K562 (cell line): ENCODE results near the gene NRCAM.

Source experiments
- EHMT2 ChIP-seq: fragments of 450-650 bp; IDR thresholded peaks from 2 replicates; pipeline ENCODE4 v1.6.1; 2018; ENCODE audit warnings: antibody characterized with exemption
- FOXP1 ChIP-seq: sonication (generic); formaldehyde crosslinking; IDR thresholded peaks from 2 replicates; pipeline ENCODE4 v1.8.0; 2022; ENCODE audit warnings: mild to moderate bottlenecking, missing genetic modification reagents
- HDAC1 ChIP-seq, 2 experiments: fragments of 450-650 bp; IDR thresholded peaks; 2 replicates each; pipeline ENCODE4 v1.6.1; 2016 to 2017; ENCODE audit warnings: inconsistent platforms in 1 of 2, mild to moderate bottlenecking in 1 of 2, moderate library complexity in 1 of 2
- JUND ChIP-seq, 2 experiments: IDR thresholded peaks; 2 replicates in 1 of 2; 3 replicates in 1 of 2; pipeline ENCODE4 v1.6.1; 2011; ENCODE audit warnings: borderline replicate concordance in 2 of 2, low read depth in 2 of 2, low read length in 2 of 2, improper control_type of control experiment in 1 of 2, missing biosample characterization in 1 of 2, missing genetic modification characterization in 1 of 2, missing genetic modification reagents in 1 of 2
- TARDBP ChIP-seq: fragments of 450-650 bp; IDR thresholded peaks from 2 replicates; pipeline ENCODE4 v1.6.1; 2016
- TFAM ChIP-seq: fragments of 250-450 bp; sonication (Bioruptor Pico); conservative IDR thresholded peaks from 2 replicates; pipeline ENCODE4 v1.5.0; 2021; ENCODE audit warnings: mild to moderate bottlenecking, moderate library complexity
- ZNF551 ChIP-seq: fragments of 250-450 bp; sonication (Bioruptor Pico); IDR thresholded peaks from 2 replicates; pipeline ENCODE4 v1.5.0; 2021; ENCODE audit warnings: mild to moderate bottlenecking, moderate library complexity
- TF ChIP-seq, protein P1 (sequence below), 3 experiments: IDR thresholded peaks in 2 of 3; conservative IDR thresholded peaks in 1 of 3; 2 replicates each; pipeline ENCODE4 v1.5.1; 2011 to 2012; ENCODE audit warnings: low read length in 3 of 3, mild to moderate bottlenecking in 3 of 3, control low read depth in 2 of 3, improper control_type of control experiment in 1 of 3, inconsistent platforms in 1 of 3, low read depth in 1 of 3, mixed read lengths in 1 of 3, moderate library complexity in 1 of 3; ENCODE audit not compliant: insufficient read depth in 2 of 3
- TF ChIP-seq, protein P2 (sequence below), 2 experiments: fragments of 450-650 bp; conservative IDR thresholded peaks; 2 replicates each; pipeline ENCODE4 v1.6.1; 2017; ENCODE audit warnings: mild to moderate bottlenecking in 2 of 2, moderate library complexity in 2 of 2

DNA sequence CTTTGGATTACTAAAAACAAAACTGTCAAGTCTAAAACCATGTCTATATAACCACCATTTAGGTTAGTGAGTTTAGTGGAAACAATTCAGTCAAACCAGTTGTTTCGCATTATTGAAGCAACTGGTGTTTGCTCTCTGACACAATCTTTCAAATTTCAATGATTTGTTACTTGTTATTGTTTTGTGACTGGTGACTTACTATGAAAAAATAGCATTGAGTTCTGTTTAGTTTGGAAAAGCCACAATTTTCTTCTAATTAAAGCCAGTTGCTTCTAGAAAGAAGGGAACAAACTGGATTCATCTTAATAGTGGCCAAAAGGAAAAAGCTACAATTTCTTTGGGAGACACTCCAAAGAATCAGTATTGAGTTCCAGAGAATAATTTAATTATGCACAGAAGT, 356.5 kb downstream of the NRCAM start:
- TF ChIP-seq, protein P1, sequence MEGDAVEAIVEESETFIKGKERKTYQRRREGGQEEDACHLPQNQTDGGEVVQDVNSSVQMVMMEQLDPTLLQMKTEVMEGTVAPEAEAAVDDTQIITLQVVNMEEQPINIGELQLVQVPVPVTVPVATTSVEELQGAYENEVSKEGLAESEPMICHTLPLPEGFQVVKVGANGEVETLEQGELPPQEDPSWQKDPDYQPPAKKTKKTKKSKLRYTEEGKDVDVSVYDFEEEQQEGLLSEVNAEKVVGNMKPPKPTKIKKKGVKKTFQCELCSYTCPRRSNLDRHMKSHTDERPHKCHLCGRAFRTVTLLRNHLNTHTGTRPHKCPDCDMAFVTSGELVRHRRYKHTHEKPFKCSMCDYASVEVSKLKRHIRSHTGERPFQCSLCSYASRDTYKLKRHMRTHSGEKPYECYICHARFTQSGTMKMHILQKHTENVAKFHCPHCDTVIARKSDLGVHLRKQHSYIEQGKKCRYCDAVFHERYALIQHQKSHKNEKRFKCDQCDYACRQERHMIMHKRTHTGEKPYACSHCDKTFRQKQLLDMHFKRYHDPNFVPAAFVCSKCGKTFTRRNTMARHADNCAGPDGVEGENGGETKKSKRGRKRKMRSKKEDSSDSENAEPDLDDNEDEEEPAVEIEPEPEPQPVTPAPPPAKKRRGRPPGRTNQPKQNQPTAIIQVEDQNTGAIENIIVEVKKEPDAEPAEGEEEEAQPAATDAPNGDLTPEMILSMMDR (IDR thresholded peaks at IDR 0.05 in 2 of 3, conservative IDR thresholded peaks at IDR 0.05 in 1 of 3; ENCODE audit: insufficient read depth in 2 of 3, low read depth in 1 of 3, low read length in 3 of 3): no peak
- TF ChIP-seq JUND (IDR thresholded peaks at IDR 0.05; ENCODE audit: borderline replicate concordance, low read depth, low read length) (no peak), JUND (tag; IDR thresholded peaks at IDR 0.05; ENCODE audit: borderline replicate concordance, low read depth, low read length) (no peak), EHMT2 (no peak), TARDBP (no peak), FOXP1 (CRISPR knock-in tag) (no peak), ZNF551 (CRISPR knock-in tag) (no peak), TFAM (no peak), HDAC1 (IDR thresholded peaks at IDR 0.05) (no peak)
- TF ChIP-seq, protein P2, sequence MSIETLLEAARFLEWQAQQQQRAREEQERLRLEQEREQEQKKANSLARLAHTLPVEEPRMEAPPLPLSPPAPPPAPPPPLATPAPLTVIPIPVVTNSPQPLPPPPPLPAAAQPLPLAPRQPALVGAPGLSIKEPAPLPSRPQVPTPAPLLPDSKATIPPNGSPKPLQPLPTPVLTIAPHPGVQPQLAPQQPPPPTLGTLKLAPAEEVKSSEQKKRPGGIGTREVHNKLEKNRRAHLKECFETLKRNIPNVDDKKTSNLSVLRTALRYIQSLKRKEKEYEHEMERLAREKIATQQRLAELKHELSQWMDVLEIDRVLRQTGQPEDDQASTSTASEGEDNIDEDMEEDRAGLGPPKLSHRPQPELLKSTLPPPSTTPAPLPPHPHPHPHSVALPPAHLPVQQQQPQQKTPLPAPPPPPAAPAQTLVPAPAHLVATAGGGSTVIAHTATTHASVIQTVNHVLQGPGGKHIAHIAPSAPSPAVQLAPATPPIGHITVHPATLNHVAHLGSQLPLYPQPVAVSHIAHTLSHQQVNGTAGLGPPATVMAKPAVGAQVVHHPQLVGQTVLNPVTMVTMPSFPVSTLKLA (conservative IDR thresholded peaks at IDR 0.05): no peak
